Panc1 (cell line): ENCODE results near the gene CTSD. TPM values are rescaled to one million over a fixed set of nuclear protein-coding genes. Genes with fewer than 3 reads are reported as not detected.
A peak's percentile ranks its signal among the peaks of the same experiment; 100 is the strongest.

Source experiments
- ATAC-seq: fragments of 200-7000 bp; cut with Tn5 transposase; 2 replicates; pipeline ENCODE4 v1.9.1; 2020; ENCODE audit warnings: mild to moderate bottlenecking, moderate library complexity
- BruUV-seq: library from RNA; stranded (reverse); fragments of 400-500 nt; replicated peaks from 2 replicates; lab custom pipeline; 2021; lab: Mats Ljungman, UMichigan
- CTCF ChIA-PET: fragments of 300-600 bp; sonication (Branson Sonifier 250); formaldehyde crosslinking; loops from one replicate; lab custom pipeline; 2022; ENCODE audit warnings: antibody characterized with exemption; lab: Charles Lee
- POLR2A ChIA-PET: fragments of 300-600 bp; sonication (Branson Sonifier 250); formaldehyde crosslinking; loops from one replicate; lab custom pipeline; 2022; ENCODE audit warnings: antibody characterized with exemption; lab: Charles Lee
- DNase-seq: peaks from one replicate; pipeline ENCODE4 v3.0.0-alpha.2; 2010; ENCODE audit warnings: low read depth, low spot score
- H3K27ac ChIP-seq: 2 replicates; pipeline ENCODE4 v1.5.1; 2011; ENCODE audit warnings: mild to moderate bottlenecking, low read length, inconsistent platforms
- H3K27me3 ChIP-seq: fragments of 200-500 bp; sonication (Bioruptor generic); 2 replicates; pipeline ENCODE4 v1.6.0; 2014; ENCODE audit warnings: low read length, inconsistent platforms; ENCODE audit not compliant: control insufficient read depth, insufficient read depth
- H3K36me3 ChIP-seq: fragments of 200-500 bp; sonication (Bioruptor generic); 2 replicates; pipeline ENCODE4 v1.5.1; 2014; ENCODE audit warnings: inconsistent platforms, mild to moderate bottlenecking, low read length, moderate library complexity; ENCODE audit not compliant: control insufficient read depth, insufficient read depth
- H3K4me1 ChIP-seq: 2 replicates; pipeline ENCODE4 v1.5.1; 2011; ENCODE audit warnings: inconsistent platforms, mild to moderate bottlenecking, low read length, moderate library complexity; ENCODE audit not compliant: control insufficient read depth, insufficient read depth
- H3K4me3 ChIP-seq, 2 experiments: 2 replicates each; pipeline ENCODE4 v1.5.1; 2011 to 2012; ENCODE audit warnings: low read depth in 2 of 2, low read length in 2 of 2, mild to moderate bottlenecking in 2 of 2, inconsistent platforms in 1 of 2, moderate library complexity in 1 of 2
- H3K9me3 ChIP-seq: fragments of 200-500 bp; sonication (Bioruptor generic); 2 replicates; pipeline ENCODE4 v1.5.1; 2014; ENCODE audit warnings: low read depth, mild to moderate bottlenecking, inconsistent platforms, low read length, moderate library complexity; ENCODE audit not compliant: control insufficient read depth, insufficient read depth
- POLR2AphosphoS5 ChIP-seq: IDR thresholded peaks from 2 replicates; pipeline ENCODE4 v1.6.1; 2012; ENCODE audit warnings: mild to moderate bottlenecking, low read depth, low read length, moderate library complexity
- SIN3A ChIP-seq: IDR thresholded peaks from 2 replicates; pipeline ENCODE4 v1.6.1; 2012; ENCODE audit warnings: low read depth, mild to moderate bottlenecking, low read length, moderate library complexity, borderline replicate concordance; ENCODE audit not compliant: insufficient read depth
- TCF7L2 ChIP-seq: IDR thresholded peaks from 2 replicates; pipeline ENCODE4 v1.6.1; 2011; ENCODE audit warnings: mild to moderate bottlenecking, low read depth, low read length, inconsistent platforms
- in situ Hi-C: cut with HindIII; loops from 2 replicates; pipeline ENCODE4 v1.10.0; 2016; ENCODE audit warnings: low sequenced_read_pairs, low pct_unique_long_range_greater_than_20kb
- intact Hi-C: fragments of 100-400 bp; cut with micrococcal nuclease; formaldehyde crosslinking; loops from one replicate; pipeline ENCODE4 v1.10.0; 2022; ENCODE audit not compliant: unreplicated experiment
- total RNA-seq: library from RNA; stranded (reverse); gene quantifications from one replicate; pipeline ENCODE4 v1.2.1, GENCODE V29; 2021; ENCODE audit not compliant: unreplicated experiment
- TF ChIP-seq, protein P1 (sequence below), 2 experiments: IDR thresholded peaks; 2 replicates each; pipeline ENCODE4 v1.6.1; 2011 to 2012; ENCODE audit warnings: low read depth in 2 of 2, control low read depth in 1 of 2, low read length in 1 of 2, mild to moderate bottlenecking in 1 of 2, moderate library complexity in 1 of 2; ENCODE audit not compliant: insufficient read depth in 1 of 2
- TF ChIP-seq, protein P2 (sequence below): fragments of 450-650 bp; IDR thresholded peaks from 2 replicates; pipeline ENCODE4 v1.5.1; 2017; ENCODE audit warnings: mild to moderate bottlenecking

CTSD gene
- total RNA-seq, 1 experiment from 2014 or later = 1,813 TPM

DNA sequence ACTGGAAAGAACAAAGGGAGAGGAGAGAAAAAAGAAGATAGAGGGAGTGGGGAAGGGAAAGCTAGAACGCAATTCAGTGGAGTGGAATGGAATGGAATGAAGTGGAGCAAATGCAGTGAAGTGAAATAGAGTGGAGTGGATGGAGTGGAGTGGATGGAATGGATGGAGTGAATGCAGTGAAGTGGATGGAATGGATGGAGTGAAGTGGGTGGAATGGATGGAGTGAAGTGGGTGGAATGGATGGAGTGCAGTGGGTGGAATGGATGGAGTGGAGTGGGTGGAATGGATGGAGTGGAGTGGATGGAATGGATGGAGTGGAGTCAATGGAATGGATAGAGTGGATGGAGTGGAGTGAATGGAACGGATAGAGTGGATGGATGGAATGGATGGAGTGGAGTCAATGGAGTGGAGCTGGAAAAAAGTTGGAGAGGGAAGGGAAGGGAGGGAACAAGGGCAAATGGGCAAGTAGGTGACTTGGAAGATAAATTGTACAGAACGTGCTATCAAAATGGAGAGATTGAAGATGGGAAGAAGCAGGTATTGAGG is 27.2 kb downstream of the CTSD start:
- in situ Hi-C loops (no loop called here), intact Hi-C loops (no loop called here)
- no peaks in the 10 kb centered on the region; the same call in 1 of the 2 replicates for H3K27me3 ChIP-seq
- CTCF ChIA-PET = interaction anchor here (0.6 kb wide), 1 partner anchor 143 kb away, joined by 3 read pairs; no protein-coding TSS in a partner anchor
- POLR2A ChIA-PET = interaction anchor here (0.6 kb wide), 1 partner anchor 65 kb away, joined by 3 read pairs; no protein-coding TSS in a partner anchor
- H3K27ac ChIP-seq = no peak overlapping the region
- no TSS peak for BruUV-seq
- no peaks in the 10 kb centered on the region for H3K4me1 ChIP-seq
- TF ChIP-seq POLR2AphosphoS5 (0 out of 2 replicates have a peak, but pooled peaks have one; percentile 25), SIN3A (no peak)
- TF ChIP-seq, protein P1, sequence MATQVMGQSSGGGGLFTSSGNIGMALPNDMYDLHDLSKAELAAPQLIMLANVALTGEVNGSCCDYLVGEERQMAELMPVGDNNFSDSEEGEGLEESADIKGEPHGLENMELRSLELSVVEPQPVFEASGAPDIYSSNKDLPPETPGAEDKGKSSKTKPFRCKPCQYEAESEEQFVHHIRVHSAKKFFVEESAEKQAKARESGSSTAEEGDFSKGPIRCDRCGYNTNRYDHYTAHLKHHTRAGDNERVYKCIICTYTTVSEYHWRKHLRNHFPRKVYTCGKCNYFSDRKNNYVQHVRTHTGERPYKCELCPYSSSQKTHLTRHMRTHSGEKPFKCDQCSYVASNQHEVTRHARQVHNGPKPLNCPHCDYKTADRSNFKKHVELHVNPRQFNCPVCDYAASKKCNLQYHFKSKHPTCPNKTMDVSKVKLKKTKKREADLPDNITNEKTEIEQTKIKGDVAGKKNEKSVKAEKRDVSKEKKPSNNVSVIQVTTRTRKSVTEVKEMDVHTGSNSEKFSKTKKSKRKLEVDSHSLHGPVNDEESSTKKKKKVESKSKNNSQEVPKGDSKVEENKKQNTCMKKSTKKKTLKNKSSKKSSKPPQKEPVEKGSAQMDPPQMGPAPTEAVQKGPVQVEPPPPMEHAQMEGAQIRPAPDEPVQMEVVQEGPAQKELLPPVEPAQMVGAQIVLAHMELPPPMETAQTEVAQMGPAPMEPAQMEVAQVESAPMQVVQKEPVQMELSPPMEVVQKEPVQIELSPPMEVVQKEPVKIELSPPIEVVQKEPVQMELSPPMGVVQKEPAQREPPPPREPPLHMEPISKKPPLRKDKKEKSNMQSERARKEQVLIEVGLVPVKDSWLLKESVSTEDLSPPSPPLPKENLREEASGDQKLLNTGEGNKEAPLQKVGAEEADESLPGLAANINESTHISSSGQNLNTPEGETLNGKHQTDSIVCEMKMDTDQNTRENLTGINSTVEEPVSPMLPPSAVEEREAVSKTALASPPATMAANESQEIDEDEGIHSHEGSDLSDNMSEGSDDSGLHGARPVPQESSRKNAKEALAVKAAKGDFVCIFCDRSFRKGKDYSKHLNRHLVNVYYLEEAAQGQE (IDR thresholded peaks at IDR 0.05; ENCODE audit: insufficient read depth in 1 of 2, low read depth in 2 of 2, low read length in 1 of 2) = no peak
- ATAC-seq (no peak), DNase-seq (no peak)
- H3K4me3 ChIP-seq = no peak overlapping the region
- peaks cover 13% of the 10 kb centered on the region; the same call in 1 of the 2 replicates for H3K9me3 ChIP-seq
- H3K36me3 ChIP-seq = no peaks in the 10 kb centered on the region

DNA sequence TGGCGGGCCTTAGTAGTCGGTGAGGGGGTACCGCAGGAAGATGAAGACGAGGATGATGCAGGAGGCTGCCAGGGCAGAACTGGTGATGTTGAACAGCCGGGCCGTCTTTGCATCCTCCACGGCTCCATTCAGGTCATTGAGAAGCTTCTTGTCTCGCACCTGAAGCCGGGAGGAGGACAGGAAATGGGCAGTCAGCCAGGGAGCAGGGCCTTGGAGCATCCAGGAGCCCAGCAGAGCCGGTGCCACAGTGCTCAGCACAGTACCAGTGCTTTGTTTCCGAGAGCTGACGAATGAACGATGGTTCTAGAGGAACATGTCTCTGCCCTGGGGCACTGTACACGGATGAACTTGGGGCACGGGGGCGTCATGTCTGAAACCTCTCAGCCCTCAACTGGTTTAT is 28.5 kb downstream of the CTSD start:
- in situ Hi-C loops (no loop called here), intact Hi-C loops (no loop called here)
- H3K27me3 ChIP-seq = no peaks in the 10 kb centered on the region; the same call in 1 of the 2 replicates
- peaks cover 13% of the 10 kb centered on the region; the same call in 1 of the 2 replicates for H3K9me3 ChIP-seq
- H3K36me3 ChIP-seq = no peaks in the 10 kb centered on the region
- BruUV-seq = no TSS peak
- TF ChIP-seq POLR2AphosphoS5 (no peak), SIN3A (no peak), TCF7L2 (no peak)
- TF ChIP-seq, protein P1 (IDR thresholded peaks at IDR 0.05; ENCODE audit: insufficient read depth in 1 of 2, low read depth in 2 of 2, low read length in 1 of 2) = no peak
- TF ChIP-seq, protein P2, sequence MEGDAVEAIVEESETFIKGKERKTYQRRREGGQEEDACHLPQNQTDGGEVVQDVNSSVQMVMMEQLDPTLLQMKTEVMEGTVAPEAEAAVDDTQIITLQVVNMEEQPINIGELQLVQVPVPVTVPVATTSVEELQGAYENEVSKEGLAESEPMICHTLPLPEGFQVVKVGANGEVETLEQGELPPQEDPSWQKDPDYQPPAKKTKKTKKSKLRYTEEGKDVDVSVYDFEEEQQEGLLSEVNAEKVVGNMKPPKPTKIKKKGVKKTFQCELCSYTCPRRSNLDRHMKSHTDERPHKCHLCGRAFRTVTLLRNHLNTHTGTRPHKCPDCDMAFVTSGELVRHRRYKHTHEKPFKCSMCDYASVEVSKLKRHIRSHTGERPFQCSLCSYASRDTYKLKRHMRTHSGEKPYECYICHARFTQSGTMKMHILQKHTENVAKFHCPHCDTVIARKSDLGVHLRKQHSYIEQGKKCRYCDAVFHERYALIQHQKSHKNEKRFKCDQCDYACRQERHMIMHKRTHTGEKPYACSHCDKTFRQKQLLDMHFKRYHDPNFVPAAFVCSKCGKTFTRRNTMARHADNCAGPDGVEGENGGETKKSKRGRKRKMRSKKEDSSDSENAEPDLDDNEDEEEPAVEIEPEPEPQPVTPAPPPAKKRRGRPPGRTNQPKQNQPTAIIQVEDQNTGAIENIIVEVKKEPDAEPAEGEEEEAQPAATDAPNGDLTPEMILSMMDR = no peak
- no peaks in the 10 kb centered on the region for H3K4me1 ChIP-seq
- no peak overlapping the region for H3K4me3 ChIP-seq
- ATAC-seq (no peak), DNase-seq (no peak)
- CTCF ChIA-PET = interaction anchor here (0.7 kb wide), 1 partner anchor 41 kb away, joined by 3 read pairs; no protein-coding TSS in a partner anchor
- no peak overlapping the region for H3K27ac ChIP-seq
- POLR2A ChIA-PET = no interaction called here
